HepG2 (cell line): ENCODE results near the gene MAN1C1. TPM values are rescaled to one million over a fixed set of nuclear protein-coding genes. Genes with fewer than 3 reads are reported as not detected.
A peak's percentile ranks its signal among the peaks of the same experiment; 100 is the strongest.

Source experiments
- ARID3A ChIP-seq: IDR thresholded peaks from 2 replicates; pipeline ENCODE4 v1.6.1; 2012; ENCODE audit warnings: low read depth, low read length, improper control_type of control experiment
- BRD4 ChIP-seq: sonication (generic); formaldehyde crosslinking; IDR thresholded peaks from 2 replicates; pipeline ENCODE4 v1.4.0; 2020; ENCODE audit warnings: missing genetic modification reagents
- CBX2 ChIP-seq, 2 experiments: fragments of 200-600 bp in 1 of 2; sonication (generic); formaldehyde crosslinking in 1 of 2; IDR thresholded peaks; 2 replicates each; pipeline versions ENCODE4 v1.7.0 to v1.8.1; 2018 to 2022; ENCODE audit warnings: low read depth in 2 of 2, low read length in 1 of 2, mild to moderate bottlenecking in 1 of 2, missing genetic modification reagents in 1 of 2
- CC2D1A ChIP-seq: sonication (generic); formaldehyde crosslinking; IDR thresholded peaks from 2 replicates; pipeline ENCODE4 v1.8.1; 2023; ENCODE audit warnings: mild to moderate bottlenecking, missing genetic modification reagents
- CENPX ChIP-seq: sonication (generic); formaldehyde crosslinking; IDR thresholded peaks from 2 replicates; pipeline ENCODE4 v1.9.0; 2021; ENCODE audit warnings: mild to moderate bottlenecking, missing genetic modification reagents, moderate library complexity
- E2F2 ChIP-seq: sonication (generic); formaldehyde crosslinking; IDR thresholded peaks from 2 replicates; pipeline ENCODE4 v1.4.0; 2020; ENCODE audit warnings: missing genetic modification reagents, borderline replicate concordance
- GPBP1L1 ChIP-seq: sonication (generic); formaldehyde crosslinking; IDR thresholded peaks from 2 replicates; pipeline ENCODE4 v1.5.0; 2020; ENCODE audit warnings: mild to moderate bottlenecking, missing genetic modification reagents
- HNF4G ChIP-seq, 2 experiments: sonication (generic) in 1 of 2; formaldehyde crosslinking in 1 of 2; IDR thresholded peaks; 2 replicates each; pipeline versions ENCODE4 v1.4.0 to v1.6.1; 2011 to 2020; ENCODE audit warnings: borderline replicate concordance in 2 of 2, low read depth in 2 of 2, mild to moderate bottlenecking in 2 of 2, low read length in 1 of 2, missing genetic modification reagents in 1 of 2, moderate library complexity in 1 of 2
- KLF15 ChIP-seq: sonication (generic); formaldehyde crosslinking; IDR thresholded peaks from 2 replicates; pipeline ENCODE4 v1.8.1; 2023; ENCODE audit warnings: borderline replicate concordance, mild to moderate bottlenecking, inconsistent platforms, missing genetic modification reagents, mixed read lengths
- PTBP1 ChIP-seq: fragments of 200-400 bp; formaldehyde crosslinking; IDR thresholded peaks from 2 replicates; pipeline ENCODE4 v1.6.1; 2018; ENCODE audit warnings: low read length, low read depth; ENCODE audit not compliant: poor library complexity, severe bottlenecking
- SMAD9 ChIP-seq: sonication (generic); formaldehyde crosslinking; IDR thresholded peaks from 2 replicates; pipeline ENCODE4 v1.5.1; 2020; ENCODE audit warnings: mild to moderate bottlenecking, missing genetic modification reagents
- SNAPC2 ChIP-seq: sonication (generic); formaldehyde crosslinking; IDR thresholded peaks from 2 replicates; pipeline ENCODE4 v1.8.1; 2022; ENCODE audit warnings: mild to moderate bottlenecking, missing genetic modification reagents
- SP1 ChIP-seq, 2 experiments: fragments of 450-650 bp in 1 of 2; sonication (generic) in 1 of 2; formaldehyde crosslinking in 1 of 2; IDR thresholded peaks; 2 replicates each; pipeline versions ENCODE4 v1.4.0 to v1.6.1; 2016 to 2020; ENCODE audit warnings: missing genetic modification reagents in 1 of 2
- TSC22D2 ChIP-seq: sonication (generic); formaldehyde crosslinking; IDR thresholded peaks from 2 replicates; pipeline ENCODE4 v1.5.1; 2020; ENCODE audit warnings: missing genetic modification reagents, mild to moderate bottlenecking, borderline replicate concordance
- ZBTB7A ChIP-seq: sonication (generic); formaldehyde crosslinking; IDR thresholded peaks from 2 replicates; pipeline ENCODE4 v1.8.0; 2022; ENCODE audit warnings: mild to moderate bottlenecking, missing genetic modification reagents
- ZMYM3 ChIP-seq: sonication (generic); formaldehyde crosslinking; IDR thresholded peaks from 2 replicates; pipeline ENCODE4 v1.5.1; 2020; ENCODE audit warnings: mild to moderate bottlenecking, missing genetic modification reagents
- ZNF260 ChIP-seq: sonication (generic); formaldehyde crosslinking; IDR thresholded peaks from 2 replicates; pipeline ENCODE4 v1.4.0; 2020; ENCODE audit warnings: missing genetic modification reagents, low read depth, mild to moderate bottlenecking, borderline replicate concordance
- ZNF30 ChIP-seq: sonication (generic); formaldehyde crosslinking; IDR thresholded peaks from 2 replicates; pipeline ENCODE4 v1.5.0; 2020; ENCODE audit warnings: mild to moderate bottlenecking, missing genetic modification reagents
- ZNF337 ChIP-seq: sonication (generic); formaldehyde crosslinking; IDR thresholded peaks from 2 replicates; pipeline ENCODE4 v1.5.1; 2020; ENCODE audit warnings: missing genetic modification reagents, low read depth, mild to moderate bottlenecking, borderline replicate concordance
- ZNF570 ChIP-seq: sonication (generic); formaldehyde crosslinking; IDR thresholded peaks from 2 replicates; pipeline ENCODE4 v1.4.0; 2020; ENCODE audit warnings: mild to moderate bottlenecking, missing genetic modification reagents, borderline replicate concordance
- ZNF724P ChIP-seq: sonication (generic); formaldehyde crosslinking; IDR thresholded peaks from 2 replicates; pipeline ENCODE4 v1.8.0; 2022; ENCODE audit warnings: missing genetic modification reagents, borderline replicate concordance
- ZNF761 ChIP-seq: sonication (generic); formaldehyde crosslinking; conservative IDR thresholded peaks from 2 replicates; pipeline ENCODE4 v1.4.0; 2020; ENCODE audit warnings: mild to moderate bottlenecking, missing genetic modification reagents
- ZNF782 ChIP-seq: sonication (generic); formaldehyde crosslinking; IDR thresholded peaks from 2 replicates; pipeline ENCODE4 v1.4.0; 2020; ENCODE audit warnings: missing genetic modification reagents, mild to moderate bottlenecking, borderline replicate concordance
- ZNF839 ChIP-seq: sonication (generic); formaldehyde crosslinking; IDR thresholded peaks from 2 replicates; pipeline ENCODE4 v1.4.0; 2020; ENCODE audit warnings: missing genetic modification reagents, mild to moderate bottlenecking, borderline replicate concordance
- ZNF841 ChIP-seq: sonication (generic); formaldehyde crosslinking; IDR thresholded peaks from 2 replicates; pipeline ENCODE4 v1.8.1; 2023; ENCODE audit warnings: missing genetic modification reagents, borderline replicate concordance
- polyA plus RNA-seq, 8 experiments: library from polyadenylated mRNA; depleted of rRNA in 3 of 8; stranded (reverse) in 7 of 8; unstranded in 1 of 8; fragments of >200 nt; fragmentation: Illumina TruSeq in 4 of 8; extraction: Trizol in 4 of 8; gene quantifications; 2 replicates each; pipeline versions ENCODE4 v1.2.1 to v1.2.3, GENCODE V29; 2011 to 2016; ENCODE audit warnings: low read depth in 4 of 8, missing spikeins in 1 of 8, mixed read lengths in 1 of 8; ENCODE audit not compliant: insufficient read depth in 1 of 8
- total RNA-seq, 5 experiments: library from RNA; depleted of rRNA; stranded (reverse); fragments of >200 nt; fragmentation: Illumina TruSeq; extraction: Trizol; gene quantifications; 2 replicates each; pipeline ENCODE4 v1.2.3, GENCODE V29; 2016; ENCODE audit warnings: low read depth in 1 of 5

MAN1C1 gene
- total and polyA plus RNA-seq, 2 of the 13 experiments (the other 11 are each of a cell fraction or from before 2014, with no cell fraction given) = 0.18 to 0.49 TPM

- TF ChIP-seq ZNF30 (CRISPR knock-in tag) (no peak), CC2D1A (CRISPR knock-in tag) (no peak), CENPX (CRISPR knock-in tag) (no peak), HNF4G (IDR thresholded peaks at IDR 0.05; ENCODE audit: borderline replicate concordance, low read depth, low read length) (no peak), HNF4G (CRISPR knock-in tag; IDR thresholded peaks at IDR 0.05; ENCODE audit: borderline replicate concordance, low read depth) (no peak), ZBTB7A (CRISPR knock-in tag) (peak; percentile 31; the same call in 1 of the 2 replicates), SMAD9 (CRISPR knock-in tag) (no peak), ARID3A (no peak), ZNF260 (CRISPR knock-in tag) (no peak), ZMYM3 (CRISPR knock-in tag) (no peak), KLF15 (CRISPR knock-in tag) (no peak), ZNF570 (no peak), ZNF841 (CRISPR knock-in tag) (no peak), BRD4 (CRISPR knock-in tag) (no peak), E2F2 (no peak), SP1 (IDR thresholded peaks at IDR 0.05) (no peak), SP1 (CRISPR knock-in tag; IDR thresholded peaks at IDR 0.05) (peak; percentile 33; the same call in 1 of the 2 replicates), ZNF839 (CRISPR knock-in tag) (no peak), SNAPC2 (CRISPR knock-in tag) (no peak), CBX2 (IDR thresholded peaks at IDR 0.05; ENCODE audit: low read depth, low read length) (no peak), CBX2 (CRISPR knock-in tag; IDR thresholded peaks at IDR 0.05; ENCODE audit: low read depth) (no peak), ZNF782 (CRISPR knock-in tag) (no peak), ZNF724P (no peak), PTBP1 (no peak), TSC22D2 (CRISPR knock-in tag) (no peak), ZNF761 (CRISPR knock-in tag) (no peak), GPBP1L1 (CRISPR knock-in tag) (no peak), ZNF337 (CRISPR knock-in tag) (no peak)
Measured at GRCh38 chr1:25616095-25616986, at the start of gene MAN1C1 (continued).
